NCI-H2107 (cell line): Measurements from ENCODE around the gene SYTL4.
"Not testable (repeated sequence)": the region's sequence is repeated elsewhere in the genome, so short reads cannot be mapped to it uniquely, and the experiment has no call there.

Source experiments
- DNase-seq: peaks from one replicate; lab custom pipeline; 2025; lab: John Stamatoyannopoulos, UW

The SYTL4 gene

DNA sequence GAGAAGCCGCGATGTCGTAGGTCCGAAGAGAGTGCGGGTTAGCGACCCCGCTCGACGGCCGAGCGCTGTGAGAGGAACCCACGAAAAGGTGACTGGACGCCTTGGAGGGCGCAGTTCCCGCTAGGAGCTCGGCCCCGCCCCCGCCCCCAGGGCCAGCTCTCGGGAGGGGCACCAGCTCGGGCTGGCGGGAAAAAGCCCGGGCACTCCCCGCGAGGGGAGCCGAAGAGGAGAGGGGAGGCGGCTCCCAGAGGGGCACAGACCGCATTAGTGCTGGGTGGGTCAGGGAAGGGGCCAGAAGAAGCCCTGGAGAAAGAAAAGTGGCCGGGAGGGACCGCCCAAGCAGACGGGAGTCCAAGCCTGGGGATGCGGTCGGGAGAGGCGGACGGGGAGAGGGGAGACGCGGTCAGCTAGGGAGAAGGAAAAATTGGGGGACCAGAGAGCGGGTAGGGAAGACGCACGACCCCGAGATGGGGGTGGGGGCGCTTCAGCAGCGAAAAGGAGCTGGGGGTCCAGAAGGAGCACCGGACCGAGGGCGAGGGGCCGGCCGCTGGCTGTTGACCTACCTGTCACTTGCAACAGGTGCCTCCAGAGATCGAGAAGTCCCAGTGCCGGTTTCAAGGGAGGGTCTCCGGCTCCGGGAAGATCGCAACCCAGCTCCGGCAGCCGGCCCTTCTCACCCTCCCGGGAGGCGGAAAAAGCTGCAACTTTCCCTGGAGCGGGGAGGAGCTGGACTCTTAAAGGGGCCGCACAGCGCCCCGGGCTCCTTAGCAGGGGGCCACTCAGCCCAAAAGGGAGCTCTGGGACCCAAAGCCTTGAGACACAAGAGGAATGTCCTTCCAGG lies at the start of gene SYTL4:
TSS of gene SYTL4 (minus strand) at position 681 of the 841 bp plus-strand sequence. CDS start 30,084 bp downstream, outside the sequence.
- DNase-seq, result no peak

GRCh38 chrX:100769439-100769838 lies 37.5 kb upstream of the SYTL4 start:
- DNase-seq, result not testable (repeated sequence)

GRCh38 chrX:100768679-100769338 lies 36.9 kb upstream of the SYTL4 start:
- peak; percentile 41 for DNase-seq

- no peak for DNase-seq
Observed at GRCh38 chrX:100750883-100751282, 19.0 kb upstream of the SYTL4 start.

DNA sequence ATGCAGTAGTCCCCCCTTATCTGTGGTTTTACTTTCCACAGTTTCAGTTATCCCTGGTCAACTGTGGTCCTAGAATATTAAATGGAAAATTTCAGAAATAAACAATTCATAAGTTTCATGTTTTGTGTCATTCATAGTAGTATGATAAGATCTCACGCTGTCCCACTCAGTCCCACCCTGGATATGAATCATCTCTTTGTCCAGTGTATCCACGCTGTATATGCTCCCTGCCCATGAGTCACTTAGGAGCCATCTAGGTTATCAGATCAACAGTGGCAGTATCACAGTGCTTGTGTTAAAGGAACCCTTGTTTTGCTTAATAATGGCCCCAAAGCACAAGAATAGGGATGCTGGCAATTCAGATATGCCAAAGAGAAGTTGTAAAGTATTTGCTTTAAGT lies 16.2 kb upstream of the SYTL4 start:
- no peak for DNase-seq

DNA sequence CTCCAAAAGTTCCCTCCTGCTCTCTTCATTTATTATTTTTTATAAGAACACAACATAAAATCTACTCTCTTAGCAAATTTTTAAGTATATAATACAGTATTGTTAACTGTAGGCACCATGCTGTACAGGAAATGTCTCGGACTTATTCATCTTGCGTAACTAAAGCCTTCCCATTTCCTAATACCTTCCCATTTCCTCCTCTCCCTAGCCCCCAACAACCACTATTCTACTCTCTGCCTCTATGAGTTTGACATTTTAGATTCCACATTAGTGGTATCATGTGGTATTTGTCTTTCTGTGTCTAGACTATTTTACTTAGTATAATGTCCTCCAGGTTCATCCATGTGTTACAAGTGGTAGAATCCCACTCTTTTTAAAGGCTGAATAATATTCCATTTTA lies 15.8 kb upstream of the SYTL4 start:
- no peak for DNase-seq

GRCh38 chrX:100747090-100747489 lies 15.2 kb upstream of the SYTL4 start:
- DNase-seq, result no peak

DNA sequence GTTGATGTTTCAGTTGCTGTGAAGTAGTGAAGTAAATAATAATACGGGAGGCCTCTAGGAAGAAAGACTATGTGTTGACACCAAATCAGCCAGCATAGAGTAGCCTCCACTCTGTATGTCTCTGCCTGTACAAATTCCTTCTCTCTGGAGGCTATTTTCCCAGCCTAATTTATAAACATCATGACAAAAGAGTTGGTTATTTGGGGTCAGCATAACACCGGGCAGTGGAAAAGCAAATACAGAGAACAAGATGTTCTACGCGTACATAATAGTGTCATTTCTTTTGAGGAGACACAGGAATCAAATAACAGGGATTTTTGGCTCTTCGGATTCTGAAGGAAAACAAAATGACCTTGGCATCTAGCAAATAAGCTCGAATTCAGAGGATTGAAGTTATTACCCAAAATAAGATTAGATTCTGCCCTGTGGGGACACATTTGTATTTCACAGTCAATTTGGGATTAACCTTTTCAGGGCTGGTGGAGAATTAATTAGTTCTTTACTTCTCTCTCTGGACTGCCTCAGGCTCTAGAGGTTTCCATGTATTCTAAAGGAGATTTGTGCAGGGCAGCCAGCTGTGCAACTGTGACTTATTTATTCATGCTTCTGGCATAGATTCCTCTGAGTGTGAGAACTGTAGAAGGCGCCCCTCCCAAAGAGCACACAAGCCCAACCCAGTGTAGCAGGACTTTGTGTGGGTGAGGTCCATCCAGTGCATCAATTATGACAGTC lies 14.1 kb upstream of the SYTL4 start:
- DNase-seq, result no peak

DNA sequence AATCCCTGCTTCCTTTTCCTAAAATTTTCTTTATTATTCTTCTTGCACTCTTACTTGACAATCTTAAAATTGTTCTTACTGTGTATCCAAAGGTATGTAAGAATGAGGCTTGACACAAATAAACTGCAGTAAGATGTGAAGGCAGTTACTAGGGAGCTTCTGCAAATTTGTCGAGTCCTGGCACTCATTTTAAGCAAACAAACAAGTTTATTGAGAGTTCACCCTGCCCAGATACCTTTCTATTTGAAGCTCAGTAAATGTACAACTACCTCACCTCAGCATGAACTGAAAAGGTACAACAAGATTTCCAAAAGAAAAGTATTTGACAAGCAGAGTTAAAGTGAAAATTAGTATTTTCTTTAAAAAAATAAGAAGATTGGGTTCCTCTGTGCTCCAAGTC lies 13.3 kb upstream of the SYTL4 start:
- DNase-seq, result no peak

GRCh38 chrX:100743009-100743607 lies 11.2 kb upstream of the SYTL4 start:
- DNase-seq, result no peak

GRCh38 chrX:100724006-100724405 lies 7.9 kb downstream of the SYTL4 start:
- DNase-seq, result not testable (repeated sequence)

GRCh38 chrX:100721328-100721727 lies 10.6 kb downstream of the SYTL4 start:
- DNase-seq, result no peak

DNA sequence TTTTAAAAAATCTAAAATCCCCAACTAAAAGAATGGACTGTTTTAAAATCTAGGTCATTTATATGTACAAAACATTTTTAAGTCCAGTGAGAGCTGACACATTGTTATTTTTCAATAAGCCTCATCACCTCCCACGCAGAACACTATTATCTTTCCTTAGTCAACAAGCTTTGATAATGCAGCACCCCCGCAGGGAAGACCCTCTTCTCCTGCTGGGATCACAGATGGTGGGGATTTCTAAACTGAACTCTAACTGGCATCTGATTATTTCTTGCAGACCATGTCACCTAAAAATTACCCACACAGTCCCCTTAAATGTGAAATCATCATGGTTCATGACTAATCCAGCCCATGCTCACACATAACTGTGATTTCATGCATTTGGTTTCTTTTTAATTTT lies 11.6 kb downstream of the SYTL4 start:
- no peak for DNase-seq

GRCh38 chrX:100719139-100719538 lies 12.8 kb downstream of the SYTL4 start:
- DNase-seq, result no peak

DNA sequence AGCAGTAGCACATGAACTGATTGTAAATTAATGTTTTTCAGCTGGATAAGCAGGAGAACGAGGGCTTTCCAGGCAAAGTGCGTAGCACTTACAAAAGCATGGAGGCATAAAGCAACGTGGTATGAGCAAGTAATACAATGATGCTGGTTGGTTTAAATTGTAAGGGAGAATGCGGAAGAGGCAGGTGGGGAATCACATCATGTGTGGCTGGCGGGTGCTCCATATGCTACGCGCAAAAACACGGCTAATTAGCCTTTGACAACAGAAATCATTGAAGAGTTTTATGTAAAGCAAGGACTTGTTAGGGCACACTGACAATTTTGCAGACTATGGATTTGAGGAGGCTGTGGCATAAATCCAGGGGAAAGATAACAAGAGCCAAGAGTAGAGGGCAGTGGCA lies 14.6 kb downstream of the SYTL4 start:
- DNase-seq, result no peak

GRCh38 chrX:100710816-100711215 lies 21.1 kb downstream of the SYTL4 start:
- DNase-seq, result no peak

- no peak for DNase-seq
Observed at GRCh38 chrX:100704581-100705203, 27.2 kb downstream of the SYTL4 start.

- DNase-seq, result no peak
Observed at GRCh38 chrX:100700809-100701208, 31.1 kb downstream of the SYTL4 start.

DNA sequence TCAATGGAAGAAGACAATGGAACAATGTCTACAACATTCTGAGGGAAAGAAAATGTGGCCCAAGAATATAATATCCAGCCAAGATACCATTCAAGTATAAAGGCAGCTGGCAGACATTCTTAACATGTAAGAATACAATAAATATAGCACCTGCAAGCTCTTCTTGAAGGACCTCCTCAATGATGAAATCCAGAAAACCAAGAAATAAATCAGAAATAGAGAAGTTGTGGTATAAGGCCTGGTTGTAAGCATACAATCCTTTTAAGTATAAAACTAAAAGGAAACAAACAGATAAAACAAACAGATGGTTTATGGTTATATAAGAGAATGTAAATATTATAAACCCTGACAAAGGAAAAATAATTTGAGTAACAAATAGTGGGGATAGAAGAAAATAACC lies 33.4 kb downstream of the SYTL4 start:
- DNase-seq, result no peak

DNA sequence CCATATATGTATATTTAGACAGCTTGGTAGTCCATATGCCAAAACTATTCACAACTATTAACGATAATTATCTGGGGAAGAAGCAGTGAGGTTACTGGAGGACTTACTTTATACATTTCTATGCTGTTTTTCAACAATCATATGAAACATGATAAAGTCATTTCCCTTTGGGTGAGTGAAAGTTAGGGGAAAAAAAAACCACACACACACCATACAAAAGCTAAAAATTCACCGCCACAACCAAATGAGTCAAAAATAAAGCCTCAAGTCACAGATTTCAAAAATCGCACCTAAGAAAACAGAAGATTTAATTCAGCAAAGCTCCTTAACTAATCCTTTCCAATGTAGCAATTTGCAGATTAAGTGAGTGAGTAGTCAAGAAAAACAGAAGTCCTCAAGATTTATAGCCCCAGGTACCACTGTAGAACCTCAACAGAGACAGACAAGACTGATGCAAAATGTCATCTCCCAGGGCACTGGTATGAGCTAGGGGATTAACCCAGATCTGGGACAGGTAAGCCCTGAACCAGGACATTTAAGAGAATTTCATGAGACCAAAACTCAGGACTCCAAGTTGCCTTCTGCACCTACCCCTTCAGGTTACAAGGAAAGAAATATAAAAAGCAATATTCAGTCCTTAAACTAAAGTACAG lies 35.1 kb downstream of the SYTL4 start:
- no peak for DNase-seq

GRCh38 chrX:100695991-100696390 lies 35.9 kb downstream of the SYTL4 start:
- DNase-seq, result no peak
